Keratinocyte (primary cell): ENCODE data around the gene SH3D21.

ENCODE experiments used
- CTCF ChIP-seq, 3 experiments: IDR thresholded peaks in 1 of 3; conservative IDR thresholded peaks in 1 of 3; optimal IDR thresholded peaks in 1 of 3; 2 replicates in 2 of 3; 3 replicates in 1 of 3; pipeline versions ENCODE3 to v1.5.1; 2011; ENCODE audit warnings: low read length in 3 of 3, mild to moderate bottlenecking in 3 of 3, moderate library complexity in 2 of 3, control low read depth in 1 of 3, inconsistent platforms in 1 of 3; ENCODE audit not compliant: insufficient read depth in 2 of 3; ENCODE audit errors: extremely low read depth in 1 of 3
- EZH2 ChIP-seq: IDR thresholded peaks from one replicate; pipeline ENCODE4 v1.6.1; 2012; ENCODE audit warnings: inconsistent platforms, mild to moderate bottlenecking, low read length, moderate library complexity

GRCh38 chr1:36306902-36307456, 811 bp downstream of the SH3D21 start:
- no peak for TF ChIP-seq CTCF (optimal IDR thresholded peaks at IDR 0.05 in 1 of 3, IDR thresholded peaks at IDR 0.05 in 1 of 3, conservative IDR thresholded peaks at IDR 0.05 in 1 of 3; ENCODE audit: extremely low read depth in 1 of 3, insufficient read depth in 2 of 3, low read length in 3 of 3)
- no peak for TF ChIP-seq EZH2
